SK-N-SH (cell line): Measurements from ENCODE around the gene CCL28.

Source experiments
- CTCF ChIP-seq: fragments of 200-600 bp; sonication (generic); IDR thresholded peaks from 2 replicates; pipeline ENCODE4 v1.6.1; 2017; ENCODE audit warnings: antibody characterized with exemption, mild to moderate bottlenecking, moderate library complexity
- EP300 ChIP-seq, 2 experiments: IDR thresholded peaks; 2 replicates each; pipeline versions ENCODE4 v1.4.0 to v1.6.1; 2012; ENCODE audit warnings: borderline replicate concordance in 1 of 2, low read depth in 1 of 2, low read length in 1 of 2
- EZH2phosphoT487 ChIP-seq: fragments of 200-600 bp; sonication (generic); IDR thresholded peaks from 2 replicates; pipeline ENCODE4 v1.6.1; 2017; ENCODE audit warnings: low read depth, mixed run types, mild to moderate bottlenecking, antibody characterized with exemption, moderate library complexity, borderline replicate concordance
- FOSL2 ChIP-seq: IDR thresholded peaks from 2 replicates; pipeline ENCODE4 v1.4.0; 2012; ENCODE audit warnings: low read depth, mild to moderate bottlenecking, moderate library complexity, borderline replicate concordance
- POLR2AphosphoS5 ChIP-seq: IDR thresholded peaks from 2 replicates; pipeline ENCODE4 v1.6.1; 2012; ENCODE audit warnings: low read depth, low read length
- RFX5 ChIP-seq: IDR thresholded peaks from 2 replicates; pipeline ENCODE4 v1.6.1; 2012; ENCODE audit warnings: mild to moderate bottlenecking, improper control_type of control experiment, low read length
- SMC3 ChIP-seq: IDR thresholded peaks from 2 replicates; pipeline ENCODE4 v1.6.1; 2012; ENCODE audit warnings: low read depth, low read length, improper control_type of control experiment
- USF1 ChIP-seq: IDR thresholded peaks from 2 replicates; pipeline ENCODE4 v1.4.0; 2012; ENCODE audit warnings: low read depth, borderline replicate concordance
- TF ChIP-seq, protein P1 (sequence below): IDR thresholded peaks from 2 replicates; pipeline ENCODE4 v1.4.0; 2012; ENCODE audit warnings: low read depth

GRCh38 chr5:43429706-43430105 lies 17.5 kb upstream of the CCL28 start:
- TF ChIP-seq, protein P1, sequence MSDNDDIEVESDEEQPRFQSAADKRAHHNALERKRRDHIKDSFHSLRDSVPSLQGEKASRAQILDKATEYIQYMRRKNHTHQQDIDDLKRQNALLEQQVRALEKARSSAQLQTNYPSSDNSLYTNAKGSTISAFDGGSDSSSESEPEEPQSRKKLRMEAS = no peak
- no peak for TF ChIP-seq RFX5
- no peak for TF ChIP-seq POLR2AphosphoS5
- TF ChIP-seq EZH2phosphoT487 = no peak
- no peak for TF ChIP-seq SMC3
- no peak for TF ChIP-seq EP300 (IDR thresholded peaks at IDR 0.05; ENCODE audit: borderline replicate concordance in 1 of 2, low read depth in 1 of 2, low read length in 1 of 2)
- TF ChIP-seq CTCF = no peak
- TF ChIP-seq FOSL2 = no peak
- no peak for TF ChIP-seq USF1
